HEK293 (cell line): Measurements from ENCODE around the gene SLC8A3.

Experiments used
- CTCF ChIA-PET: fragments of 350-600 bp; formaldehyde crosslinking; extraction: SDS; loops from one replicate; lab custom pipeline; 2021; ENCODE audit warnings: antibody characterized with exemption; lab: Yijun Ruan, JAX
- POLR2A ChIA-PET: fragments of 300-600 bp; formaldehyde crosslinking; extraction: SDS; loops from one replicate; lab custom pipeline; 2020; ENCODE audit warnings: antibody characterized with exemption, inconsistent platforms; lab: Yijun Ruan, JAX
- H3K27ac ChIP-seq: fragments of 200-500 bp; sonication (Bioruptor generic); 2 replicates; pipeline ENCODE4 v1.5.1; 2014; ENCODE audit warnings: low read depth, low read length, control low read depth, inconsistent platforms; ENCODE audit errors: extremely low read depth
- H3K36me3 ChIP-seq, 2 experiments: fragments of 200-500 bp in 1 of 2; sonication (Bioruptor generic) in 1 of 2; 1 replicate in 1 of 2; 2 replicates in 1 of 2; pipeline ENCODE4 v1.5.1; 2014 to 2017; ENCODE audit warnings: inconsistent platforms in 2 of 2, low read length in 2 of 2; ENCODE audit not compliant: control insufficient read depth in 2 of 2, insufficient read depth in 1 of 2
- H3K4me1 ChIP-seq: fragments of 200-500 bp; sonication (Bioruptor generic); 2 replicates; pipeline ENCODE4 v1.5.1; 2014; ENCODE audit warnings: mild to moderate bottlenecking, low read length, inconsistent platforms; ENCODE audit not compliant: control insufficient read depth, insufficient read depth
- H3K4me3 ChIP-seq: 2 replicates; pipeline ENCODE4 v1.5.1; 2011; ENCODE audit warnings: low read depth, mild to moderate bottlenecking, control low read depth, low read length, moderate library complexity
- H3K9me3 ChIP-seq: fragments of 200-500 bp; sonication (Bioruptor generic); 2 replicates; pipeline ENCODE4 v1.5.1; 2014; ENCODE audit warnings: low read depth, low read length, inconsistent platforms; ENCODE audit not compliant: control insufficient read depth, insufficient read depth
- GLIS2 ChIP-seq: fragments of 450-650 bp; formaldehyde crosslinking; IDR thresholded peaks from 2 replicates; pipeline ENCODE4 v1.5.1; 2016; ENCODE audit warnings: missing biosample characterization, missing genetic modification characterization
- IKZF3 ChIP-seq: fragments of 450-650 bp; IDR thresholded peaks from 2 replicates; pipeline ENCODE4 v1.5.0; 2018; ENCODE audit warnings: missing biosample characterization, mild to moderate bottlenecking, missing genetic modification characterization, moderate library complexity
- MEIS1 ChIP-seq: sonication (generic); formaldehyde crosslinking; IDR thresholded peaks from 2 replicates; pipeline ENCODE4 v1.8.1; 2022; ENCODE audit warnings: missing genetic modification reagents, mild to moderate bottlenecking, borderline replicate concordance
- PRDM1 ChIP-seq: fragments of 450-650 bp; formaldehyde crosslinking; IDR thresholded peaks from 2 replicates; pipeline ENCODE4; 2016; ENCODE audit warnings: missing biosample characterization, missing genetic modification characterization
- ZBTB21 ChIP-seq: fragments of 450-650 bp; formaldehyde crosslinking; IDR thresholded peaks from 2 replicates; pipeline ENCODE4 v1.5.1; 2017; ENCODE audit warnings: missing biosample characterization, missing genetic modification characterization
- ZBTB7A ChIP-seq: fragments of 450-650 bp; formaldehyde crosslinking; IDR thresholded peaks from 2 replicates; pipeline ENCODE4 v1.5.1; 2016; ENCODE audit warnings: low read depth, missing biosample characterization, missing genetic modification characterization
- ZFHX2 ChIP-seq: fragments of 450-650 bp; formaldehyde crosslinking; conservative IDR thresholded peaks from 2 replicates; pipeline ENCODE4 v1.5.1; 2016; ENCODE audit warnings: missing biosample characterization, missing genetic modification characterization
- ZNF112 ChIP-seq: fragments of 450-650 bp; formaldehyde crosslinking; IDR thresholded peaks from 2 replicates; pipeline ENCODE4 v1.5.0; 2017; ENCODE audit warnings: missing biosample characterization, missing genetic modification characterization
- ZNF114 ChIP-seq: fragments of 450-650 bp; formaldehyde crosslinking; IDR thresholded peaks from 2 replicates; pipeline ENCODE4 v1.5.0; 2017; ENCODE audit warnings: missing biosample characterization, missing genetic modification characterization
- ZNF19 ChIP-seq: fragments of 450-650 bp; formaldehyde crosslinking; IDR thresholded peaks from 2 replicates; pipeline ENCODE4; 2016; ENCODE audit warnings: missing biosample characterization, missing genetic modification characterization, low read depth
- ZNF211 ChIP-seq: fragments of 450-650 bp; formaldehyde crosslinking; IDR thresholded peaks from 2 replicates; pipeline ENCODE4 v1.5.1; 2016; ENCODE audit warnings: low read depth, missing biosample characterization, missing genetic modification characterization
- ZNF600 ChIP-seq: fragments of 450-650 bp; formaldehyde crosslinking; IDR thresholded peaks from 2 replicates; pipeline ENCODE4 v1.5.1; 2016; ENCODE audit warnings: missing biosample characterization, missing genetic modification characterization
- ZNF629 ChIP-seq: fragments of 450-650 bp; formaldehyde crosslinking; IDR thresholded peaks from 2 replicates; pipeline ENCODE4 v1.5.1; 2017; ENCODE audit warnings: missing biosample characterization, missing genetic modification characterization
- ZNF707 ChIP-seq: fragments of 450-650 bp; formaldehyde crosslinking; IDR thresholded peaks from 2 replicates; pipeline ENCODE4 v1.5.1; 2016; ENCODE audit warnings: missing biosample characterization, missing genetic modification characterization
- ZNF791 ChIP-seq: fragments of 450-650 bp; formaldehyde crosslinking; IDR thresholded peaks from 2 replicates; pipeline ENCODE4 v1.5.1; 2016; ENCODE audit warnings: missing biosample characterization, missing genetic modification characterization
- TF ChIP-seq, protein P1 (sequence below): fragments of 450-650 bp; formaldehyde crosslinking; IDR thresholded peaks from 2 replicates; pipeline ENCODE4 v1.5.1; 2016; ENCODE audit warnings: missing biosample characterization, missing genetic modification characterization, borderline replicate concordance
- TF ChIP-seq, protein P2 (sequence below): fragments of 450-650 bp; formaldehyde crosslinking; IDR thresholded peaks from 2 replicates; pipeline ENCODE4 v1.5.1; 2016; ENCODE audit warnings: missing biosample characterization, missing genetic modification characterization
- TF ChIP-seq, protein P3 (sequence below): fragments of 450-650 bp; formaldehyde crosslinking; conservative IDR thresholded peaks from 2 replicates; pipeline ENCODE4 v1.5.1; 2016; ENCODE audit warnings: low read depth, missing biosample characterization, missing genetic modification characterization
- TF ChIP-seq, protein P4 (sequence below): fragments of 450-650 bp; formaldehyde crosslinking; IDR thresholded peaks from 2 replicates; pipeline ENCODE4 v1.5.1; 2016; ENCODE audit warnings: missing biosample characterization, missing genetic modification characterization
- TF ChIP-seq, protein P5 (sequence below): IDR thresholded peaks from 2 replicates; pipeline ENCODE4 v1.6.1; 2011; ENCODE audit warnings: mild to moderate bottlenecking, low read depth, low read length, borderline replicate concordance
- TF ChIP-seq, protein P6 (sequence below): fragments of 450-650 bp; formaldehyde crosslinking; IDR thresholded peaks from 2 replicates; pipeline ENCODE4 v1.5.1; 2016; ENCODE audit warnings: missing biosample characterization, missing genetic modification characterization

SLC8A3 gene

DNA sequence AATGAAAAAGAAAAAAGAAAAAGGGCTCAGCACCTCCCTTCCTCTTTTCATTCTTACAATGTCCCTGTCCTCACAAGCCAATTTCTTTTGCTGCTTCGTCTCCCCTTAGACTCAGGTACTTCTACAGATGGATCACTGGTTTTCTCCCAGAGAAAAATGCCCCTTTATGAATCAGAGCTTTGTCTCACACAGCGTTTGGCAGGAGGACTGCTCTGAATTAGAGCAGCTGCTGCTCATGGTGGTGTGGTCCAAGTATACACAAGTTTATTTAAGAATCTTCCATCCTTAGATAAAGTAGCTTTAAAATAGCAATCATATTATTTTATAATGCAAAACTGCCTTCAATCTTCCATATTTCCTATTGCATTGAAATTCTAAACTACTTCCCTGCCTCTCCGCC is 80.3 kb downstream of the SLC8A3 start (continued):
- TF ChIP-seq, protein P1, sequence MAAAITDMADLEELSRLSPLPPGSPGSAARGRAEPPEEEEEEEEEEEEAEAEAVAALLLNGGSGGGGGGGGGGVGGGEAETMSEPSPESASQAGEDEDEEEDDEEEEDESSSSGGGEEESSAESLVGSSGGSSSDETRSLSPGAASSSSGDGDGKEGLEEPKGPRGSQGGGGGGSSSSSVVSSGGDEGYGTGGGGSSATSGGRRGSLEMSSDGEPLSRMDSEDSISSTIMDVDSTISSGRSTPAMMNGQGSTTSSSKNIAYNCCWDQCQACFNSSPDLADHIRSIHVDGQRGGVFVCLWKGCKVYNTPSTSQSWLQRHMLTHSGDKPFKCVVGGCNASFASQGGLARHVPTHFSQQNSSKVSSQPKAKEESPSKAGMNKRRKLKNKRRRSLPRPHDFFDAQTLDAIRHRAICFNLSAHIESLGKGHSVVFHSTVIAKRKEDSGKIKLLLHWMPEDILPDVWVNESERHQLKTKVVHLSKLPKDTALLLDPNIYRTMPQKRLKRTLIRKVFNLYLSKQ (tag by site-specific recombination): no peak
- TF ChIP-seq ZBTB21 (no peak), ZNF114 (tag by site-specific recombination) (no peak), ZFHX2 (no peak), ZNF112 (tag by site-specific recombination) (no peak), GLIS2 (tag by site-specific recombination) (no peak), ZNF600 (tag by site-specific recombination) (no peak), ZNF791 (tag by site-specific recombination) (no peak), IKZF3 (no peak), ZNF19 (no peak)
- TF ChIP-seq, protein P2, sequence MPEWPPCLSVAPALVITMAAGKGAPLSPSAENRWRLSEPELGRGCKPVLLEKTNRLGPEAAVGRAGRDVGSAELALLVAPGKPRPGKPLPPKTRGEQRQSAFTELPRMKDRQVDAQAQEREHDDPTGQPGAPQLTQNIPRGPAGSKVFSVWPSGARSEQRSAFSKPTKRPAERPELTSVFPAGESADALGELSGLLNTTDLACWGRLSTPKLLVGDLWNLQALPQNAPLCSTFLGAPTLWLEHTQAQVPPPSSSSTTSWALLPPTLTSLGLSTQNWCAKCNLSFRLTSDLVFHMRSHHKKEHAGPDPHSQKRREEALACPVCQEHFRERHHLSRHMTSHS (tag by site-specific recombination): no peak

DNA sequence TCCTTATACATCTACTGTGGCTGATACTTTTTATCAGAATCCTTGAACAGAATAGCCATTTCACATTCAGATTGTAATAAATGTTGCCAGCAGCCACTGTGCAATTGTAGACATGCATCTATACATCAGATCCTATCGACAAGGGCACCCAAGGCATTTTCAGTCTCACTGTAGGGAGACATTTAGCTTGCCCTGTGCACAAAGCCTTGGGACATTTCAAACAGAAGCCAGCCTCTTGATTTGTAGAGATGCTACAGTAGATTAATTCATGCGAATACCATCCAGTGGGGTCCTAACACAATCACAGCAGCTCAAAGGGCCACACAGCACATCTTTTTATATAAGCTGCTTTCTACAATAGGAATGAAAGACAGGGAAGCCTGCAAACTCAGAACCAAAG is 81.4 kb downstream of the SLC8A3 start:
- H3K27ac ChIP-seq: no peak overlapping the region
- ChIA-PET CTCF (interaction anchor here (0.8 kb wide), 1 partner anchor 34 kb away, joined by 4 read pairs; no protein-coding TSS in a partner anchor), POLR2A (no interaction called here)

DNA sequence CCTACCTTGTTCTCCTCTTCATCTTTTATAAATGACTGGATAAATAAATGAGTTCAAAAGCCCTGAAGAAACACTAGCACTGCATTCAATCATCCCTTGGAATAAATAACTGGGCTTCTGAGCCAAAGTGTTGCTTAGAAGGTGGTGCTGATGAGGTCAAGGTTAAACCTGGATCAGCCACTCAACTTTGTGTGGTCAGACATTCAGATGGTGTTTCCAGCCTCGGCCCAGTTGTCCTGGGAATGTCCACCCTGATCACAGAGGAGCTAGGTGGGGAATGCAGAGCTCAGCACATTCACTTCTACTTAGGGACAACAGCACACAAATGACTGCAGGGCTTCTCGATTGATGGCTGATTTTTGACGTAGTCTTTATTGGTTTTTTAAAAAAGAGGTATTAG is 88.7 kb downstream of the SLC8A3 start:
- Histone ChIP-seq H3K27ac (no peak overlapping the region), H3K36me3 (no peaks in the 10 kb centered on the region), H3K4me1 (no peaks in the 10 kb centered on the region; the same call in 1 of the 2 replicates), H3K9me3 (no peaks in the 10 kb centered on the region), H3K4me3 (no peak overlapping the region)
- ChIA-PET POLR2A (no interaction called here), CTCF (interaction anchor here (1.2 kb wide), 1 partner anchor 13 kb away, joined by 3 read pairs; no protein-coding TSS in a partner anchor)
- no peak for TF ChIP-seq GLIS2 (tag by site-specific recombination)
- TF ChIP-seq ZBTB7A (tag by site-specific recombination): no peak
- TF ChIP-seq ZNF707 (tag by site-specific recombination): no peak
- TF ChIP-seq, protein P3, sequence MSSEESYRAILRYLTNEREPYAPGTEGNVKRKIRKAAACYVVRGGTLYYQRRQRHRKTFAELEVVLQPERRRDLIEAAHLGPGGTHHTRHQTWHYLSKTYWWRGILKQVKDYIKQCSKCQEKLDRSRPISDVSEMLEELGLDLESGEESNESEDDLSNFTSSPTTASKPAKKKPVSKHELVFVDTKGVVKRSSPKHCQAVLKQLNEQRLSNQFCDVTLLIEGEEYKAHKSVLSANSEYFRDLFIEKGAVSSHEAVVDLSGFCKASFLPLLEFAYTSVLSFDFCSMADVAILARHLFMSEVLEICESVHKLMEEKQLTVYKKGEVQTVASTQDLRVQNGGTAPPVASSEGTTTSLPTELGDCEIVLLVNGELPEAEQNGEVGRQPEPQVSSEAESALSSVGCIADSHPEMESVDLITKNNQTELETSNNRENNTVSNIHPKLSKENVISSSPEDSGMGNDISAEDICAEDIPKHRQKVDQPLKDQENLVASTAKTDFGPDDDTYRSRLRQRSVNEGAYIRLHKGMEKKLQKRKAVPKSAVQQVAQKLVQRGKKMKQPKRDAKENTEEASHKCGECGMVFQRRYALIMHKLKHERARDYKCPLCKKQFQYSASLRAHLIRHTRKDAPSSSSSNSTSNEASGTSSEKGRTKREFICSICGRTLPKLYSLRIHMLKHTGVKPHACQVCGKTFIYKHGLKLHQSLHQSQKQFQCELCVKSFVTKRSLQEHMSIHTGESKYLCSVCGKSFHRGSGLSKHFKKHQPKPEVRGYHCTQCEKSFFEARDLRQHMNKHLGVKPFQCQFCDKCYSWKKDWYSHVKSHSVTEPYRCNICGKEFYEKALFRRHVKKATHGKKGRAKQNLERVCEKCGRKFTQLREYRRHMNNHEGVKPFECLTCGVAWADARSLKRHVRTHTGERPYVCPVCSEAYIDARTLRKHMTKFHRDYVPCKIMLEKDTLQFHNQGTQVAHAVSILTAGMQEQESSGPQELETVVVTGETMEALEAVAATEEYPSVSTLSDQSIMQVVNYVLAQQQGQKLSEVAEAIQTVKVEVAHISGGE: no peak
- no peak for TF ChIP-seq PRDM1
- no peak for TF ChIP-seq ZNF629 (tag by site-specific recombination)
- no peak for TF ChIP-seq MEIS1 (CRISPR knock-in tag)
- TF ChIP-seq, protein P4, sequence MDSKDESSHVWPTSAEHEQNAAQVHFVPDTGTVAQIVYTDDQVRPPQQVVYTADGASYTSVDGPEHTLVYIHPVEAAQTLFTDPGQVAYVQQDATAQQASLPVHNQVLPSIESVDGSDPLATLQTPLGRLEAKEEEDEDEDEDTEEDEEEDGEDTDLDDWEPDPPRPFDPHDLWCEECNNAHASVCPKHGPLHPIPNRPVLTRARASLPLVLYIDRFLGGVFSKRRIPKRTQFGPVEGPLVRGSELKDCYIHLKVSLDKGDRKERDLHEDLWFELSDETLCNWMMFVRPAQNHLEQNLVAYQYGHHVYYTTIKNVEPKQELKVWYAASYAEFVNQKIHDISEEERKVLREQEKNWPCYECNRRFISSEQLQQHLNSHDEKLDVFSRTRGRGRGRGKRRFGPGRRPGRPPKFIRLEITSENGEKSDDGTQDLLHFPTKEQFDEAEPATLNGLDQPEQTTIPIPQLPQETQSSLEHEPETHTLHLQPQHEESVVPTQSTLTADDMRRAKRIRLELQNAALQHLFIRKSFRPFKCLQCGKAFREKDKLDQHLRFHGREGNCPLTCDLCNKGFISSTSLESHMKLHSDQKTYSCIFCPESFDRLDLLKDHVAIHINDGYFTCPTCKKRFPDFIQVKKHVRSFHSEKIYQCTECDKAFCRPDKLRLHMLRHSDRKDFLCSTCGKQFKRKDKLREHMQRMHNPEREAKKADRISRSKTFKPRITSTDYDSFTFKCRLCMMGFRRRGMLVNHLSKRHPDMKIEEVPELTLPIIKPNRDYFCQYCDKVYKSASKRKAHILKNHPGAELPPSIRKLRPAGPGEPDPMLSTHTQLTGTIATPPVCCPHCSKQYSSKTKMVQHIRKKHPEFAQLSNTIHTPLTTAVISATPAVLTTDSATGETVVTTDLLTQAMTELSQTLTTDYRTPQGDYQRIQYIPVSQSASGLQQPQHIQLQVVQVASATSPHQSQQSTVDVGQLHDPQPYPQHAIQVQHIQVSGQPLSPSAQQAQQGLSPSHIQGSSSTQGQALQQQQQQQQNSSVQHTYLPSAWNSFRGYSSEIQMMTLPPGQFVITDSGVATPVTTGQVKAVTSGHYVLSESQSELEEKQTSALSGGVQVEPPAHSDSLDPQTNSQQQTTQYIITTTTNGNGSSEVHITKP (tag by site-specific recombination): no peak
- TF ChIP-seq, protein P5, sequence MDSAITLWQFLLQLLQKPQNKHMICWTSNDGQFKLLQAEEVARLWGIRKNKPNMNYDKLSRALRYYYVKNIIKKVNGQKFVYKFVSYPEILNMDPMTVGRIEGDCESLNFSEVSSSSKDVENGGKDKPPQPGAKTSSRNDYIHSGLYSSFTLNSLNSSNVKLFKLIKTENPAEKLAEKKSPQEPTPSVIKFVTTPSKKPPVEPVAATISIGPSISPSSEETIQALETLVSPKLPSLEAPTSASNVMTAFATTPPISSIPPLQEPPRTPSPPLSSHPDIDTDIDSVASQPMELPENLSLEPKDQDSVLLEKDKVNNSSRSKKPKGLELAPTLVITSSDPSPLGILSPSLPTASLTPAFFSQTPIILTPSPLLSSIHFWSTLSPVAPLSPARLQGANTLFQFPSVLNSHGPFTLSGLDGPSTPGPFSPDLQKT: no peak
- no peak for TF ChIP-seq ZNF211 (tag by site-specific recombination)

More for the DNA sequence above, 81.4 kb downstream of the SLC8A3 start:
- Histone ChIP-seq H3K9me3 (no peaks in the 10 kb centered on the region), H3K4me3 (no peak overlapping the region), H3K36me3 (no peaks in the 10 kb centered on the region), H3K4me1 (no peaks in the 10 kb centered on the region)
- TF ChIP-seq, protein P6, sequence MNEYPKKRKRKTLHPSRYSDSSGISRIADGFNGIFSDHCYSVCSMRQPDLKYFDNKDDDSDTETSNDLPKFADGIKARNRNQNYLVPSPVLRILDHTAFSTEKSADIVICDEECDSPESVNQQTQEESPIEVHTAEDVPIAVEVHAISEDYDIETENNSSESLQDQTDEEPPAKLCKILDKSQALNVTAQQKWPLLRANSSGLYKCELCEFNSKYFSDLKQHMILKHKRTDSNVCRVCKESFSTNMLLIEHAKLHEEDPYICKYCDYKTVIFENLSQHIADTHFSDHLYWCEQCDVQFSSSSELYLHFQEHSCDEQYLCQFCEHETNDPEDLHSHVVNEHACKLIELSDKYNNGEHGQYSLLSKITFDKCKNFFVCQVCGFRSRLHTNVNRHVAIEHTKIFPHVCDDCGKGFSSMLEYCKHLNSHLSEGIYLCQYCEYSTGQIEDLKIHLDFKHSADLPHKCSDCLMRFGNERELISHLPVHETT (tag by site-specific recombination): no peak
